Mammary epithelial cell (primary cell): ENCODE results near the gene MYPN.

Experiments used
- CTCF ChIP-seq, 2 donors: IDR thresholded peaks in 1 of 2; conservative IDR thresholded peaks in 1 of 2; 2 replicates each; pipeline ENCODE4 v1.5.1; 2011 to 2012; ENCODE audit warnings: inconsistent platforms in 2 of 2, low read length in 2 of 2, mild to moderate bottlenecking in 2 of 2, control low read depth in 1 of 2, low read depth in 1 of 2; ENCODE audit not compliant: insufficient read depth in 1 of 2; ENCODE audit errors: extremely low read depth in 1 of 2
- EZH2 ChIP-seq: IDR thresholded peaks from 2 replicates; pipeline ENCODE4 v1.6.1; 2012; ENCODE audit warnings: low read length, inconsistent platforms, borderline replicate concordance

DNA sequence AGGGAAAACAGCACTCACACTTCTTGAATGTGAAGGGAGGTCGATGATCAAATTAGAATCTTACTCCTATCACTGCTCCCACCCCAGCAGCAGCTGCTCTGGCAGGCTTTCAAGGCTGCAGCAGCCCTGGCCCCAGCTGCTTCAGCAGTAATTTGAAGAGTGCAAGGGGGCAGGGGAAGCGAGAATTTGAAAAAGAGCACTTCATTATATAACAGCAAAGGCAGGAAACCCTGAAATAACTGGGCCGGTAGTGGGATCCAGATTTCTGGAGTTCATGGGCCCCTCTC, 44.9 kb downstream of the MYPN start:
- TF ChIP-seq CTCF (conservative IDR thresholded peaks at IDR 0.05 in 1 of 2, IDR thresholded peaks at IDR 0.05 in 1 of 2; ENCODE audit: extremely low read depth in 1 of 2, insufficient read depth in 1 of 2, low read depth in 1 of 2, low read length in 2 of 2) (no peak), EZH2 (no peak)
